Panc1 (cell line): ENCODE data around the gene MTNR1B. TPM values are rescaled to one million over a fixed set of nuclear protein-coding genes. Genes with fewer than 3 reads are reported as not detected.

ENCODE experiments used
- ATAC-seq: fragments of 200-7000 bp; cut with Tn5 transposase; 2 replicates; pipeline ENCODE4 v1.9.1; 2020; ENCODE audit warnings: mild to moderate bottlenecking, moderate library complexity
- BruUV-seq: library from RNA; stranded (reverse); fragments of 400-500 nt; replicated peaks from 2 replicates; lab custom pipeline; 2021; lab: Mats Ljungman, UMichigan
- CTCF ChIA-PET: fragments of 300-600 bp; sonication (Branson Sonifier 250); formaldehyde crosslinking; loops from one replicate; lab custom pipeline; 2022; ENCODE audit warnings: antibody characterized with exemption; lab: Charles Lee
- POLR2A ChIA-PET: fragments of 300-600 bp; sonication (Branson Sonifier 250); formaldehyde crosslinking; loops from one replicate; lab custom pipeline; 2022; ENCODE audit warnings: antibody characterized with exemption; lab: Charles Lee
- DNase-seq: peaks from one replicate; pipeline ENCODE4 v3.0.0-alpha.2; 2010; ENCODE audit warnings: low read depth, low spot score
- H3K27ac ChIP-seq: 2 replicates; pipeline ENCODE4 v1.5.1; 2011; ENCODE audit warnings: mild to moderate bottlenecking, low read length, inconsistent platforms
- H3K27me3 ChIP-seq: fragments of 200-500 bp; sonication (Bioruptor generic); 2 replicates; pipeline ENCODE4 v1.6.0; 2014; ENCODE audit warnings: low read length, inconsistent platforms; ENCODE audit not compliant: control insufficient read depth, insufficient read depth
- H3K36me3 ChIP-seq: fragments of 200-500 bp; sonication (Bioruptor generic); 2 replicates; pipeline ENCODE4 v1.5.1; 2014; ENCODE audit warnings: inconsistent platforms, mild to moderate bottlenecking, low read length, moderate library complexity; ENCODE audit not compliant: control insufficient read depth, insufficient read depth
- H3K4me1 ChIP-seq: 2 replicates; pipeline ENCODE4 v1.5.1; 2011; ENCODE audit warnings: inconsistent platforms, mild to moderate bottlenecking, low read length, moderate library complexity; ENCODE audit not compliant: control insufficient read depth, insufficient read depth
- H3K4me3 ChIP-seq, 2 experiments: 2 replicates each; pipeline ENCODE4 v1.5.1; 2011 to 2012; ENCODE audit warnings: low read depth in 2 of 2, low read length in 2 of 2, mild to moderate bottlenecking in 2 of 2, inconsistent platforms in 1 of 2, moderate library complexity in 1 of 2
- H3K9me3 ChIP-seq: fragments of 200-500 bp; sonication (Bioruptor generic); 2 replicates; pipeline ENCODE4 v1.5.1; 2014; ENCODE audit warnings: low read depth, mild to moderate bottlenecking, inconsistent platforms, low read length, moderate library complexity; ENCODE audit not compliant: control insufficient read depth, insufficient read depth
- POLR2AphosphoS5 ChIP-seq: IDR thresholded peaks from 2 replicates; pipeline ENCODE4 v1.6.1; 2012; ENCODE audit warnings: mild to moderate bottlenecking, low read depth, low read length, moderate library complexity
- SIN3A ChIP-seq: IDR thresholded peaks from 2 replicates; pipeline ENCODE4 v1.6.1; 2012; ENCODE audit warnings: low read depth, mild to moderate bottlenecking, low read length, moderate library complexity, borderline replicate concordance; ENCODE audit not compliant: insufficient read depth
- TCF7L2 ChIP-seq: IDR thresholded peaks from 2 replicates; pipeline ENCODE4 v1.6.1; 2011; ENCODE audit warnings: mild to moderate bottlenecking, low read depth, low read length, inconsistent platforms
- in situ Hi-C: cut with HindIII; loops from 2 replicates; pipeline ENCODE4 v1.10.0; 2016; ENCODE audit warnings: low sequenced_read_pairs, low pct_unique_long_range_greater_than_20kb
- intact Hi-C: fragments of 100-400 bp; cut with micrococcal nuclease; formaldehyde crosslinking; loops from one replicate; pipeline ENCODE4 v1.10.0; 2022; ENCODE audit not compliant: unreplicated experiment
- total RNA-seq: library from RNA; stranded (reverse); gene quantifications from one replicate; pipeline ENCODE4 v1.2.1, GENCODE V29; 2021; ENCODE audit not compliant: unreplicated experiment
- TF ChIP-seq, protein P1 (sequence below): fragments of 450-650 bp; IDR thresholded peaks from 2 replicates; pipeline ENCODE4 v1.5.1; 2017; ENCODE audit warnings: mild to moderate bottlenecking
- TF ChIP-seq, protein P2 (sequence below), 2 experiments: IDR thresholded peaks; 2 replicates each; pipeline ENCODE4 v1.6.1; 2011 to 2012; ENCODE audit warnings: low read depth in 2 of 2, control low read depth in 1 of 2, low read length in 1 of 2, mild to moderate bottlenecking in 1 of 2, moderate library complexity in 1 of 2; ENCODE audit not compliant: insufficient read depth in 1 of 2

MTNR1B gene
- total RNA-seq, 1 experiment from 2014 or later, result not detected

DNA sequence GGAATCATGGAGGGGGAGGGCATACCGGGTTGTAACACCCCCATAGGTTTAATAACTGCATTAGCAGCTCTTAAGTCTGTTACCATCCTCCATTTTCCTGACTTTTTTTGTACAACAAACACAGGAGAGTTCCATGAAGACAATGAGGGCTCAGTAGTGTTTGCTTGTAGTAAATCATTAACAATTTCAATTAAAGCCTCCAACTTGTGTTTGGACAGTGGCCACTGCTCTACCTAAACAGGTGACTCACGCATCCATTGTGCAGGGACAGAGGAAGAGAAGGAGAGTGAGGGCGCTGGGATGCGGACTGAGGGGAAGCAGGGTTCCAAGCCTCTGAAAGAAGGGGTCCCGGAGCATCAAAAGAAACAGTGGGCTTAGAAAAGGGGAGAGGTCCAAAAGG is 21.3 kb upstream of the MTNR1B start:
- BruUV-seq, result no TSS peak
- in situ Hi-C loops, result no loop called here
- TF ChIP-seq POLR2AphosphoS5 (no peak), SIN3A (no peak), TCF7L2 (no peak)
- TF ChIP-seq, protein P1, sequence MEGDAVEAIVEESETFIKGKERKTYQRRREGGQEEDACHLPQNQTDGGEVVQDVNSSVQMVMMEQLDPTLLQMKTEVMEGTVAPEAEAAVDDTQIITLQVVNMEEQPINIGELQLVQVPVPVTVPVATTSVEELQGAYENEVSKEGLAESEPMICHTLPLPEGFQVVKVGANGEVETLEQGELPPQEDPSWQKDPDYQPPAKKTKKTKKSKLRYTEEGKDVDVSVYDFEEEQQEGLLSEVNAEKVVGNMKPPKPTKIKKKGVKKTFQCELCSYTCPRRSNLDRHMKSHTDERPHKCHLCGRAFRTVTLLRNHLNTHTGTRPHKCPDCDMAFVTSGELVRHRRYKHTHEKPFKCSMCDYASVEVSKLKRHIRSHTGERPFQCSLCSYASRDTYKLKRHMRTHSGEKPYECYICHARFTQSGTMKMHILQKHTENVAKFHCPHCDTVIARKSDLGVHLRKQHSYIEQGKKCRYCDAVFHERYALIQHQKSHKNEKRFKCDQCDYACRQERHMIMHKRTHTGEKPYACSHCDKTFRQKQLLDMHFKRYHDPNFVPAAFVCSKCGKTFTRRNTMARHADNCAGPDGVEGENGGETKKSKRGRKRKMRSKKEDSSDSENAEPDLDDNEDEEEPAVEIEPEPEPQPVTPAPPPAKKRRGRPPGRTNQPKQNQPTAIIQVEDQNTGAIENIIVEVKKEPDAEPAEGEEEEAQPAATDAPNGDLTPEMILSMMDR, result no peak
- TF ChIP-seq, protein P2, sequence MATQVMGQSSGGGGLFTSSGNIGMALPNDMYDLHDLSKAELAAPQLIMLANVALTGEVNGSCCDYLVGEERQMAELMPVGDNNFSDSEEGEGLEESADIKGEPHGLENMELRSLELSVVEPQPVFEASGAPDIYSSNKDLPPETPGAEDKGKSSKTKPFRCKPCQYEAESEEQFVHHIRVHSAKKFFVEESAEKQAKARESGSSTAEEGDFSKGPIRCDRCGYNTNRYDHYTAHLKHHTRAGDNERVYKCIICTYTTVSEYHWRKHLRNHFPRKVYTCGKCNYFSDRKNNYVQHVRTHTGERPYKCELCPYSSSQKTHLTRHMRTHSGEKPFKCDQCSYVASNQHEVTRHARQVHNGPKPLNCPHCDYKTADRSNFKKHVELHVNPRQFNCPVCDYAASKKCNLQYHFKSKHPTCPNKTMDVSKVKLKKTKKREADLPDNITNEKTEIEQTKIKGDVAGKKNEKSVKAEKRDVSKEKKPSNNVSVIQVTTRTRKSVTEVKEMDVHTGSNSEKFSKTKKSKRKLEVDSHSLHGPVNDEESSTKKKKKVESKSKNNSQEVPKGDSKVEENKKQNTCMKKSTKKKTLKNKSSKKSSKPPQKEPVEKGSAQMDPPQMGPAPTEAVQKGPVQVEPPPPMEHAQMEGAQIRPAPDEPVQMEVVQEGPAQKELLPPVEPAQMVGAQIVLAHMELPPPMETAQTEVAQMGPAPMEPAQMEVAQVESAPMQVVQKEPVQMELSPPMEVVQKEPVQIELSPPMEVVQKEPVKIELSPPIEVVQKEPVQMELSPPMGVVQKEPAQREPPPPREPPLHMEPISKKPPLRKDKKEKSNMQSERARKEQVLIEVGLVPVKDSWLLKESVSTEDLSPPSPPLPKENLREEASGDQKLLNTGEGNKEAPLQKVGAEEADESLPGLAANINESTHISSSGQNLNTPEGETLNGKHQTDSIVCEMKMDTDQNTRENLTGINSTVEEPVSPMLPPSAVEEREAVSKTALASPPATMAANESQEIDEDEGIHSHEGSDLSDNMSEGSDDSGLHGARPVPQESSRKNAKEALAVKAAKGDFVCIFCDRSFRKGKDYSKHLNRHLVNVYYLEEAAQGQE (IDR thresholded peaks at IDR 0.05; ENCODE audit: insufficient read depth in 1 of 2, low read depth in 2 of 2, low read length in 1 of 2), result no peak

DNA sequence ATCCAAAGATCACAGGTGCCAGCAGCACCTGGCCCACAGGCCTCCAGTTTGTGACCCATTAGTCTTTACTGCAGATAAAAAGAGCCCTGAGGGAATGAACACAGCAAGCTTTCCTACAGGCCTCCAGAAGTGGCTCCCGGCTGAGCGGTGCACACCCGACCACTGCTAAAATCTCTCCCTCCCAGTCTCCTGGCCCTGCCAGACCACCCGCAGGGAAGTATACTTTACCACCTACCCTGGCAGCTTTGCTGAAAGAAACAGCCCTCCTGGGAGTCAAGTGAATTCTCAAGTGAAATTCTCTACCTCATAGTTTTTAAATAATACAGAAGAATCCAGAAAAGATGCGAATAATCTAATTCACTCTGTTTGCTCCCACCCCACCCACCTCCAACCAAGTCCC is 15.4 kb upstream of the MTNR1B start:
- ChIA-PET POLR2A (no interaction called here), CTCF (no interaction called here)
- Histone ChIP-seq H3K27ac (no peak overlapping the region), H3K4me3 (no peak overlapping the region), H3K27me3 (no peaks in the 10 kb centered on the region), H3K4me1 (no peaks in the 10 kb centered on the region), H3K9me3 (no peaks in the 10 kb centered on the region), H3K36me3 (no peaks in the 10 kb centered on the region)
- DNase-seq (no peak), ATAC-seq (no peak)
- TF ChIP-seq, protein P1, result no peak
- TF ChIP-seq SIN3A (no peak), POLR2AphosphoS5 (no peak), TCF7L2 (no peak)
- TF ChIP-seq, protein P2 (IDR thresholded peaks at IDR 0.05; ENCODE audit: insufficient read depth in 1 of 2, low read depth in 2 of 2, low read length in 1 of 2), result no peak
- intact Hi-C loops (no loop called here), in situ Hi-C loops (no loop called here)
- no TSS peak for BruUV-seq

More for the DNA sequence above, 21.3 kb upstream of the MTNR1B start:
- no peak overlapping the region for H3K4me3 ChIP-seq
- no peaks in the 10 kb centered on the region for H3K9me3 ChIP-seq
- POLR2A ChIA-PET, result no interaction called here
- H3K4me1 ChIP-seq, result no peaks in the 10 kb centered on the region
- no peak for DNase-seq
- no peaks in the 10 kb centered on the region for H3K36me3 ChIP-seq
- intact Hi-C loops, result loop anchor here (5.0 kb wide), 1 partner anchor 264 kb away; no protein-coding TSS in a partner anchor
- no peaks in the 10 kb centered on the region for H3K27me3 ChIP-seq
- ATAC-seq, result no peak
- CTCF ChIA-PET, result no interaction called here
- H3K27ac ChIP-seq, result no peak overlapping the region
